Cortex of kidney (tissue), 1 donor: ENCODE measurements around the gene CD99.
"Not testable (repeated sequence)": the region's sequence is repeated elsewhere in the genome, so short reads cannot be mapped to it uniquely, and the experiment has no call there.

ENCODE experiments used
- DNase-seq: peaks from one replicate; lab custom pipeline; 2025; lab: John Stamatoyannopoulos, UW

Gene CD99

DNA sequence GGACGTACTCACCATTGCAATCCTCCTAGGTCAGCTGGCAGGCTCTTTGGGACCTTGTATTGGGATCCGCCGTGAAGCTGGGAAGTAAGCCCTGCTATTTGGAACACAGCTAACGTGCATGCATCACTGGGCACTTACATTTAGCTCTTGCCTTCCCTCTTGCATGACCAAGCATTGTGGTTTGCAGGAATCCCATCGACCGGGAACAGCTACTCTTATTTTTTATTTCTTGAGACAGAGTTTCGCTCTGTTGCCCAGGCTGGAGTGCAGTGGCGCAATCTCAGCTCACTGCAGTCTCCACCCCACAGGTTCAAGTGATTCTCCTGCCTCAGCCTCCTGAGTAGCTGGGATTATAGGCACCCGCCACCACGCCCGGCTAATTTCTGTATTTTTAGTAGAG lies 36.2 kb downstream of the CD99 start:
- not testable (repeated sequence) for DNase-seq

DNA sequence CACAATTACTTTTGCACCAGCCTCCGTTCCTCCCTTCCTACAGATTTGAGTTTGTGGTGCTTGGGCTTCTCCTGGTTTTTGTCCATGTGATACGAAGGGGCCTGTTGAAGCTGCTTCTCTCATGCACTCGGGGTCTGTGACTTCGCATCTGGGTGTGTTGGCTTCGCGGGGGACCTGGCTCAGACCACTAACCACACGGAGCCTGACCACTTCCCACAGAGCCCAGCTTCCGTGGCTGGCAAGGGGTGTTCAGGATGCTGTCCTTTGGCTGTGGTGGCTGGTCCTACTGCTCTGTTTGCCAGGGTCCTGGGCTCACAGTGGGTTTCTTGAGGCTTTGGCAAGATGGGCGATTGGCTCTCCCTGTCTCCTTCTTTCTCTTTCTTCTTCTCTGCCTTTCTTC lies 41.0 kb downstream of the CD99 start:
- no peak for DNase-seq

DNA sequence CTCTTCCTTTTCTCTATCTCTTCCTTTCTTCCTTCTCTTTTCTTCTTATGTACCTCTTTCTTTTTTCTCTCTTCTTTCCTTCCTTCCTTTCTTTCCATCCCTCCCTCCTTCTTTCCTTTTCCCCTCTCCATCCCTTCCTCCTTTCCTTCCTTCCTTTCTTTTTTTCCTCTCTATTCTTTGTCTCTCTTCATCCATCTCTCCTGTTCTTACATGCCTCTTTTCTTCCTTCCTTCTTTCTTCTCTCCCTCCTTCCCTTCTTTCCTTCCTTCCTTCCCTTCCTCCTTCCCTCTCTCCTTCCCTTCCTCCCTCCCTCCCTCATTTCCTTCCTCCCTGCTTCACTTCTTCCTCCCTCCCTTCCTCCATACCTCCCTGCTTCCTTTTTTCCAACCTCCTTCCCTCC lies 41.6 kb downstream of the CD99 start:
- no peak for DNase-seq

DNA sequence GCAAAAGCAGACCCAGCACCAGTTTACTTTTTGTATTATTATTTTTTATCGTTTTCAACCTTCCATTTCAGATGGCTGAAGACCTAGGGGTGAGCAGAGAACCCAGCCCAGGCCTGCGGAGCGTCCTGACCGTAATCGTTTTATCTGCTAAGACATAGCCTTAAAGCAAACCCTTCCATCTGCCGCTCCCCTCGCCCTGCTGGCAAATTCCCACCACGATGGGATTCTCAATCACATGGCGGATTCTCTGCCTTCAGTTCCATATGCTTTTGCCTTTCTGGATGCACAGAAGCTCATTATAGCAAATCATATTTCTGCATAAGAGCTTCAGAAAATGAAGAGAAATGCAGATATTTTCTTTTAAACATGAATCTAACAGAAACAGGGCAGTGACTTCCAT lies 42.2 kb downstream of the CD99 start:
- DNase-seq: no peak

DNA sequence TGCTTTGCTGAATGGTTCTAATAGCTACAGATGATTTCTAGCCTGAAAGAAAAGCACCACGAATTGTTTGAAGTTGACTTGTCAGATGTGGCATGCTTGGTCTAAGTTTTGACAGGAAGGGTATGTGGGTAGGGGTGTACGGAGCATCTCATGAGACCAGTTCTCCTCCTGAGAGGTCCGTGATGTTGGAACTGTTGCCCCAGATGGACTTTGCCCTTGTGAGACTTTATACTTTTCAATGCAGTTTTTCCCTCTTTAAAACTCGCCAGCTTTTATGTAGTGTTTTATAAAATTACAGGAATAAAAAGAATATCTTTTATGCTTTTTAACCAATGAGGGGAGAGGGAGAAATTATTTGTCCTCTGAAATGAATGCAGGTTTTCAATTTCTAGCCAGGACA lies 44.2 kb downstream of the CD99 start:
- no peak for DNase-seq

DNA sequence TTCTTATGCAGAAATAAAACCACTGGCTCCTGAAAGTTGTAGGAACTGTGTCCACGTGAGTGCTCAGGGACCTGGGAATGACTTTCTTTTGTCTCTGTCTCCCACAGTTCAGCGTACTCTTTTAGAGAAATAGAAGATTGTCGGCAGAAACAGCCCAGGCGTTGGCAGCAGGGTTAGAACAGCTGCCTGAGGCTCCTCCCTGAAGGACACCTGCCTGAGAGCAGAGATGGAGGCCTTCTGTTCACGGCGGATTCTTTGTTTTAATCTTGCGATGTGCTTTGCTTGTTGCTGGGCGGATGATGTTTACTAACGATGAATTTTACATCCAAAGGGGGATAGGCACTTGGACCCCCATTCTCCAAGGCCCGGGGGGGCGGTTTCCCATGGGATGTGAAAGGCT lies 49.6 kb downstream of the CD99 start:
- no peak for DNase-seq

DNA sequence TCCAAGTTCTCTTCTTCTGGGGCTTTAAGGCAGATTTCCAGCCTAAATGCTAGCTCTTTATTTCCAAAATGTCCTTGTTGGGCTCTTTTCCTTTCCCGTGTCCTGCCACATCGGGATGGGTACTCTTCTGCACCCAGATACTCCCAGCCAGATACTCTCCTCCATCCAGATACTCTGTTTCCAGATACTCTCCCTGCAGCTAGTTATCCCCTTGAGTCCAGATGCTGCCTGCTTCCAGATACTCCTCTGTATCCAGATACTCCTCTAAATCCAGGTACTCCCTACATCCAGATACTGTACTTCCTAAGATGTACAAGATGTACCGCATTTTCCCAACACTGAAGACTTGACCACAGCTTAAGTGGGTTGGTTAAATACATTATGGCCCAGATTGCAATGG lies 50.3 kb downstream of the CD99 start:
- no peak for DNase-seq

DNA sequence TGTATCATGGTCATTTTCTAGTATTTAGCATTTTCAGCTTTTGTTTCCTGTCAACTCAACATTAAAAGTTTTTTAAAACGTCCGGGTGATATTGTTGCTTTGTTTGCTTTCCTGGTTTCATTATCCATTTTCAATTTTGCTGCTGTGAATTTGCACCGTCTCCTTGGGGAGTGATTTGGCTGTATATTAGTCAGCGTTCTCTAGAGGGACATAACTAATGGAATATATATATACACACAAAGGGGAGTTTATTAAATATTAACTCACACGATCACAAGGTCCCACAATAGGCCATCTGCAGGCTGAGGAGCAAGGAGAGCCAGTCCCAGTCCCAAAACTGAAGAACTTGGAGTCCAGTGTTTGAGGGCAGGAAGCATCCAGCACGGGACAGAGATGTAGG lies 55.2 kb downstream of the CD99 start:
- not testable (repeated sequence) for DNase-seq

DNA sequence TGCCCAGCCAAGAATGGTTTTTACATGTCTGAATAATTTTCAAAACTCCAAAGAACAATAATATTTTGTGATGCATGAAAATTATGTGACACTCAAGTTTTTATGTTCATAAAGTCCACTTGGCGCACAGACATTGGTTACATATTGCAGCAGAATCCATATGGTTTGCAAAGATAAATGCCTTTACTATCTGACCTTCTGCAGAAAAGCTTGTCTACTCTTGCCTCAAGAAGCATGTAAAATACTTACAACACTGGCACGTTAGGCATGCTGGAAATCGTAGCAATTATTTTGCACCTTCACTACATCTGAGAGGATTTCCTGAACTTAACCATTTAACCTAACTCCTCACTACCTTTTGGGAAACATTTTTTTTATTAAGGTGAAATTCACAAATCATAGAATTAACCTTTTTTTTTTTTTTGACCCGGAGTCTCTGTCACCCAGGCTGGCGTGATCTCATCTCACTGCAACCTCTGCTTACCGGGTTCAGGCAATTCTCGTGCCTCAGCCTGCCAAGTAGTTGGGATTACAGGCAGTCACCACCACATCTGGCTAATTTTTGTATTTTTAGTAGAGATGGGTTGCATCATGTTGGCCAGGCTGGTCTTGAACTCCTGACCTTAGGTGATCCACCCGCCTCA lies 57.2 kb downstream of the CD99 start:
- DNase-seq: no peak

DNA sequence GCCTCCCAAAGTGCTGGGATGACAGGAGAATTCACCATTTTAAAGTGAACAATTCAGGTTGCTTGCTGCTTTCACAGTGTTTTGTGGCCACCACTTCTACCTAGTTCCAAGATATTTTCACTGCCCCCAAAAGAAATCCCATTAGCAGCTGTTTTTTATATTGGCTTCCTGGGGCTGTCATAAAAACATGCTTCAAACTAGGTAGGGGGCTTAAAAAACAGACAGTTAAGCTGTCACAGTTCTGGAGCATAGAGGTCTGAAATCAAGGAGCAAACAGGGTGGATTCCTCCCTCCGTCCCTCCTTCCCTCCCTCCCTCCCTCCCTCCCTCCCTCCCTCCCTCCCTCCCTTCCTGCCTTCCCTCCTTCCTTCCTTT lies 57.7 kb downstream of the CD99 start:
- no peak for DNase-seq

DNA sequence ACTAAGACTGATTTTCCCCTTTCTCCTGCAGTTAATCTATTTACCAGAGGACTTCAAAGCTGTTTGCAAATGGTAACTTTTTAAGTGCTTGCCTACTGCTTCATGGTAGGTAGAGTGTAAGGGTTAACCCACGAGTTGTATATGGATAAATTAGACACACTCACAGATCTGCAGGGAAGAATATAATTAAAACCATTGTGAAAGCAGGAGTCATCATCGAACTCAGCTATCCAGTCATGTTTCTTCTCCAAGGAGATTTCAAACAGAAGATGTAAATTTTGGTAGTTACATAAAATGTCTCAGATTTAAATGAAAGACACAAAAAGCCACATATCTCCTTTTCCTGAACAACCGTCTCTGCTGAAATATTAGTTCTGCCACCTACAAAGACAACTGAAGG lies 60.2 kb downstream of the CD99 start:
- no peak for DNase-seq

DNA sequence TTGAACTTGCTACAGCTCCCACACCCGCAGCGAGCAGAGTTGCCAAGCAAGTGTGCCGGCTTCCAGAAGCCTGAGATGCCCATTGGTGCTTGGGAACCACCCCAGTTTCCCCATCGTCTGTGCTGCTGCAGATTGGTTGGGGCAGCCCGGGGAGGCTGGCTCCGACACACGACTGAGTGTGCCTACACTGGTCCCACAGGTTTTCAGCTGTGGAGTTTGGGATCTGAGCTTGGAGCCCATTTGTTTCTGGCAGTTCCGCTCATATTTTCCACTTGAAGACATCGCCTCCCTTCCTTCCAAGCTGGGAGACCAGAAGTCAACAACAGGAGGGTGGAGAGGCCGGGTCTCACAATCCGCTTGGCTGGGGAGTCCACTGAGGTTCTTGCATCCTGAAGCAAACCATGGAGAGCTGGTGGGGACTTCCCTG lies 60.8 kb downstream of the CD99 start, which contains the start of gene XG:
Gene XG, plus strand, starts transcription at position 167 of the 427 bp plus-strand sequence. Its CDS starts 235 bp downstream, at position 402.
- not testable (repeated sequence) for DNase-seq

DNA sequence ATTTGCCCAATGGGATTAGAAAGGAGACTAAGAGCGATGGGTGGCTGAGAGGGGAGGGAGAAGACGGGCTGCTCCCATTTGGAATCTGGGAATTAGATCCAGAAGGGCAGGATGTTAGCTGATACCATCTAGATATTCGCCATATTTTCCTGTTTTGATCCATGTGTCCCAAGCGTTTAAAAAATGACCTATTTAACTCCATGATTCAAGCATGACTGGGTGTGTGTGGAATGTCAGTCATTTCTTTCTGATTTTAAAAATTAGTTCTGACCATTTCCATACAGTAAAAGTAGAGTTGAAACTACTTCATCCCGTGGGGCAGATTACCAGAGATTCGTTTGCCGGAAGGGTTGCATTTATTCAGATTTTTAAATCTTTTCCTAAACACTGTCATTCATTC lies 61.3 kb downstream of the CD99 start:
- not testable (repeated sequence) for DNase-seq

DNA sequence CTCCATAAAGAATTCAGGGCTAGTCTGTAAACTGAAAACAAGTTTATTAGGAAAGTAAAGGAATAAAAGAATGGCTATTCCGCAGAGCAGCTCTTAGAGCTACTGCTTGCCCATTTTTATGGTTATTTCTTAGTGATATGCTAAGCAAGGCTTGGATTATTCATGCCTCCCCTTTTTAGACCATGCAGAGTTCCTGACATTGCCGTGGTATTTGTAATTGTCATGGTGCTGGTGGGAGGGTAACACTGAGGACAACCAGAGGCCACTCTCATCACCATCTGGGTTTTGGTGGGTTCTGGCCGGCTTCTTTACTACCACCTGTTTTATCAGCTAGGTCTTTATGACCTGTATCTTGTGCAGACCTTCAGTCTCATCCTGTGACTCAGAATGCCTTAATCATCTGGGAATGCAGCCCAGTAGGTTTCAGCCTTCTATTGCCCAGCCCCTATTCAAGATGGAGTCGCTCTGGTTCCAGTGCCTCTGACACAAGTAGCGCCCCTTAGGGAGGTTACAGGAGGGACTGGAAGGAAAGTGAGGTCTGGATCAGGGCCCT lies 64.1 kb downstream of the CD99 start:
- not testable (repeated sequence) for DNase-seq

DNA sequence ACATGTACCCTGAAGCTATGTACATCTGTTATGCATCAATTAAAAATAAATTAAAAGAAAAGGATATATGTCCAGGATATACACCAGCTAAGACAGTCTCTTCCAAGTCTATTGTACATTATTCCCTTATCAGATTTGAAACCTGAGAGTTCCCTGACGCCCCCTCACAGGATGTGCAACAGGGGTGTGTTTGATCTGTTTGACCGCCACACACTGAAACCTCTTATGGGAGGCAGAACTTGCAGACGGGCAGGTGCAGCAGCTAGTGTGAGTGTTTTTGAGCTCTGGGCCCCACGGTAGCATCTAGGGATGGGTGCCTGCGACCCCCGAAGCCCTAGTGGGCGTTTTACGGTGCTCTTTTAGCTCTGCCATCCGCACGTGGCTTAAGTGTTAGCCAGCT lies 65.5 kb downstream of the CD99 start:
- DNase-seq: no peak

DNA sequence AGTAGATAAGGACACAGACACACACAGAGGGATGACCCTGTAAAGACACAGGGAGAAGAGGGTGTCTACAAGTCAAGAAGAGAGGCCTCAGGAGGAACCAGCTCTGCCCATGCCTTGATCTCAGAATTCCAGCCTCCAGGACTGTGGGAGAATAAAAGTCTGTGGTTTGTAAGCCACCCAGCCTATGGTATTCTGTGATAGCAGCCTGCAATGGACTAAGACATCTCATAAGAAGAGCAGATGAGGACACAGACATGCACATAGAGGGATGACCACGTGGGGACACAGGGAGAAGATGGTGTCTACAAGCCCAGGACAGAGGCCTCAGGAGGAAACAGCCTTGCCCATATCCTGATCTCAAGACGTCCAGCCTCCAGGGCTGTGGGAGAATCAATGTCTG lies 70.2 kb downstream of the CD99 start:
- no peak for DNase-seq

DNA sequence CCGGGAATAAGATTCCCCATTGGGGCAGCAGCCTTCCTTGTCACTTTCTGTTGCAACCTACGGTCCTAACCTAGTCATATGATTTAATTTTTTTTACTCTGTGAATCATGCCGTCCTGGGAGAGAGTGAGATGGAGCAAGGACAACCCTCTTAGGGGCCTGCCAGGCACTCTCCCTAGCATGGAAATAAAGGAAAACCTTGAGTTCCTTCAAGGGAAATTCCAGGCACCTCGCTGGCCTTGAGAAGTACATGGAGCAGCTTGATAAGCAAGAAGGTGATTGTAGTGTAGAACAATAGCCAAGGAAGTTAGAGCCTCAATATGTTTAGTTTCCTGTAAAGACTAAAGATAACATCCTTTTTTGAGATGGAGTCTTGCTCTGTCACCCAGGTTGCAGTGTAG lies 71.6 kb downstream of the CD99 start:
- not testable (repeated sequence) for DNase-seq

DNA sequence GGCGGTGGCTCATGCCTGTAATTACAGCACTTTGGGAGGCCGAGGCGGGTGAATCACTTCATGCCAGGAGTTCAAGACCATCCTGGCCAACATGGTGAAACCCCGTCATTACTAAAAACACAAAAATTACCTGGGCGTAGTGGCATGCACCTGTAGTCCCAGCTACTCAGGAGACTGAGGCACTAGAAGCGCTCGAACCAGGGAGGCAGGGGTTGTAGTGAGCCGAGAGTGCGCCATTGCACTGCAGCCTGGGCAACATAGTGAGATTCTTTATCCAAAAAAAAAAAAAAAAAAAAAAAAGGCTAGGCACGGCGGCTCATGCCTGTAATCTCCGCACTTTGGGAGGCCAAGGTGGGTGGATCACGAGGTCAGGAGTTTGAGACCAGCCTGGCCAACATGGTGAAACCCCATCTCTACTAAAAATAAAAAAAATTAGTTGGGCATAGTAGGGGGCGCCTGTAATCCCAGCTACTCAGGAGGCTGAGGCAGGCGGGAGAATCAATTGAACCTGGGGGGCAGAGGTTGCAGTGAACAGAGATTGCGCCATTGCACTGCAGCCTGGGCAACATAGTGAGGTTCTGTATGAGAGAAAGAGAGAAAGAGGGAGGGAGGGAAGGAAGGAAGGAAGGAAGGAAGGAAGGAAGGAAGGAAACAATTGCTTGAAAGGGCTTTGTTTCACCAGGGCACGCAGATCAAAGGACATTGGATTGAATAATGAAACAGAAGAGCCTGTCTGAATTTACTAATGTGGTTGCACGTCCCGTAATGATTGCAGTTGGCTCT lies 73.9 kb downstream of the CD99 start:
- not testable (repeated sequence) for DNase-seq

DNA sequence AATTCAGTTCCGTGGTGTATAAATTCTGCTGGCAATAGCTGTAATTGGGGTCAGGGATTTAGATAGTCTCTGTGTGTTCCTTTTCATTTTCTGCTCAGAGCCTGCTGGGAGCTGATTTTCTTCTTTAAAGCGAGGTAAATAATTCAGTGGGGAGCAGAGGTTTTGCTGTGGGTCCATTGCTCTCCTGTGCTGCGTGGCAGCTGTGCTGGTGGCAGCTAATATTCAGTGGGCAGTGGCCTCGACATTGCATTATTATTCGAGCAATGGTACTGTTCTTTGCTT lies 74.4 kb downstream of the CD99 start:
- no peak for DNase-seq

DNA sequence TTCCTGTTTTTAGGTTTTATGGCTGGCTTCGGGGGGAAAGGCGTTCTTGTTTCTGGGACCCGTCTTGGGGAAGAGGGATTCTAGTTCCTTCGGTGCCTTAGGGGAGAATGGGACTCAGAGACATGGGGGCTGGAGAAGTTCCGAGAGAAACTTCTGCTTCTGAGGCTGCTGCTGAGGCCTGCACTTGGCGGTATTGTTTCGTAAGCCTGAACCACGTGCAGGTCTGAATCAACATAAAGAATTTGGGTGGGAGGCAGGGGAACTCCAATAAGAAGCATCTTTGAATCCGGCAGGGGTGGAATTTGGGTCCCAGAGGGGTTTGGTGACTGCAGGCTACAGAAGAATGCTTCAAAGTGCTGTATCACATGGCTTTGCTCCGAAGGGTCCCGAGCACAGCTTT lies 75.8 kb downstream of the CD99 start:
- no peak for DNase-seq

DNA sequence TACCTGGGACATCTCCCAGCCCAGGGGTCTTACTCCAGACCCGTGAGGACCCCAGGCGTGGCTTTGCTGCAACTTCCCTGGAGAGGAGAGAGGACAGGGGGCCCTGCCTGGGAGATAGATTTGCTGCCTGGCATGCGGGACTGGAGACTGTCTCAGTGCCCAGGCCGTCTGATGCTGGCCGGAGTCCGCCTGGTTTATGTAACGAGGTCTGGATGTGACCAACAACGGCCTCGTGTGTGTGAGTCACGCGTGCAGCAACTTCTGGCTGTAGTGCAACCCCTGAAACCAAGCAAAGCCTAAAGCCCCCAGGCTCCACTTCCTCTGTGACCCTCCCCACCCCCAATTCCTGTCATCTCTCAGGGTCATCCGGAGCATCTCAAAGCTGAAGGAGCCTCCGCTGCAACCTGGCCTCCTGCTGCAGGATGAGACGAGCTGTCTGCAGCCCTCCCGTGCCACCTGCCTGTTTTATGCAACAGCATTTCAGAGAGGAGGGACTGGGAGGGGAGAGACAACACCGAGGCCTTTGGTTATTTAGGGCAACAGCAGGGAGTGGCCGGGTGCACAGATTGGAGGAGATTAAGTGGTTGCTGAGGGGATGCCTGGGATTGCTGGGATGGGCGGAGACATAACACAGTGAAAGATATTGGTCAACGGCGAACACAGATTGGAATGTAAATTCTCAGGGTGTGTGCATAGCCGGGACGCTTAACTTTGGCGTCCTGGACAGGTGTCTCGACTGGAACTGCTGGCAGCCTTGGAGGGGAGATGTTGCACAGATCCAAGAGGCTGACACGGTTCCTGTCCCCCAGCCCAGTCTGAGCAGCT lies 76.7 kb downstream of the CD99 start:
- no peak for DNase-seq

DNA sequence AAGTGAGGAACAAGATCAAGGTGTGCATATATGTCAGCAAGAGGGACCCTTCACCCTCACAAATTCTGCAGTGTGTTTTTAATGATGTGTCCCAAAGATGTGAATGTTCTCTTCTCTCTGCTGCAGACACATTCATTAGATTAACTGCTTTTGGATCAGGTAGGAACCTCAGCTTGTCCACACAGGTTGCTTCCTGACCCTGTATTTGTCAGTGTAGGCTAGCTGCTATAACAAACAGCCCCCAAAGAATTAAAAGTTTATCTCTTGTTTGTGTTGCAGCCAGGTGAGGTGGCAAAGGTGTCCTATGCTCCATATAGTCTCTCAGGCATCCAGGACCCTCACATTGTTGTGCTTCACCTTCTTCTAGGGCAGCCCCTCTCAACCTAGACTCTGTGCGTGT lies 78.5 kb downstream of the CD99 start:
- no peak for DNase-seq
